ENCODE results near the gene TSC2. TPM values are rescaled to one million over a fixed set of nuclear protein-coding genes. Genes with fewer than 3 reads are reported as not detected.
"Not testable (repeated sequence)": the region's sequence is repeated elsewhere in the genome, so short reads cannot be mapped to it uniquely, and the experiment has no call there.

TSC2 gene
- total RNA-seq, 2 donors from 2014 or later, result 73.9 to 152 TPM

GRCh38 chr16:2009791-2010510, 37.8 kb upstream of the TSC2 start, which contains the start of gene ZNF598:
TSS of gene ZNF598 (minus strand) at chr16:2009821.
- ATAC-seq (peak; percentile 89), DNase-seq (peak; percentile 82 to 86 (median 84))
- WGBS, 2 donors, result 2 to 4% methylated on average over 13 to 45 of the region's 52 CpGs
- Histone ChIP-seq H3K4me3 (peak within 1 kb of the TSS; percentile 76 to 95), H3K27me3 (no peaks in the 10 kb centered on the region), H3K36me3 (replicated peaks in 1 of 2; ENCODE audit: insufficient read depth in 1 of 2, low read depth in 2 of 2) (no peaks in the 10 kb centered on the region), H3K4me1 (peaks cover 47% of the 10 kb centered on the region), H3K27ac (peak within 1 kb of the TSS; percentile 89 to 96 (median 92)), H3K9me3 (no peaks in the 10 kb centered on the region)
- TF ChIP-seq POLR2A (IDR thresholded peaks at IDR 0.05), result peak; percentile 84 to 92 (median 91)
- TF ChIP-seq, protein P1, sequence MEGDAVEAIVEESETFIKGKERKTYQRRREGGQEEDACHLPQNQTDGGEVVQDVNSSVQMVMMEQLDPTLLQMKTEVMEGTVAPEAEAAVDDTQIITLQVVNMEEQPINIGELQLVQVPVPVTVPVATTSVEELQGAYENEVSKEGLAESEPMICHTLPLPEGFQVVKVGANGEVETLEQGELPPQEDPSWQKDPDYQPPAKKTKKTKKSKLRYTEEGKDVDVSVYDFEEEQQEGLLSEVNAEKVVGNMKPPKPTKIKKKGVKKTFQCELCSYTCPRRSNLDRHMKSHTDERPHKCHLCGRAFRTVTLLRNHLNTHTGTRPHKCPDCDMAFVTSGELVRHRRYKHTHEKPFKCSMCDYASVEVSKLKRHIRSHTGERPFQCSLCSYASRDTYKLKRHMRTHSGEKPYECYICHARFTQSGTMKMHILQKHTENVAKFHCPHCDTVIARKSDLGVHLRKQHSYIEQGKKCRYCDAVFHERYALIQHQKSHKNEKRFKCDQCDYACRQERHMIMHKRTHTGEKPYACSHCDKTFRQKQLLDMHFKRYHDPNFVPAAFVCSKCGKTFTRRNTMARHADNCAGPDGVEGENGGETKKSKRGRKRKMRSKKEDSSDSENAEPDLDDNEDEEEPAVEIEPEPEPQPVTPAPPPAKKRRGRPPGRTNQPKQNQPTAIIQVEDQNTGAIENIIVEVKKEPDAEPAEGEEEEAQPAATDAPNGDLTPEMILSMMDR (IDR thresholded peaks at IDR 0.05), result peak in 1 of 7 experiments; percentile 11
- intact Hi-C loops (cut with DNase I), result no loop called here

DNA sequence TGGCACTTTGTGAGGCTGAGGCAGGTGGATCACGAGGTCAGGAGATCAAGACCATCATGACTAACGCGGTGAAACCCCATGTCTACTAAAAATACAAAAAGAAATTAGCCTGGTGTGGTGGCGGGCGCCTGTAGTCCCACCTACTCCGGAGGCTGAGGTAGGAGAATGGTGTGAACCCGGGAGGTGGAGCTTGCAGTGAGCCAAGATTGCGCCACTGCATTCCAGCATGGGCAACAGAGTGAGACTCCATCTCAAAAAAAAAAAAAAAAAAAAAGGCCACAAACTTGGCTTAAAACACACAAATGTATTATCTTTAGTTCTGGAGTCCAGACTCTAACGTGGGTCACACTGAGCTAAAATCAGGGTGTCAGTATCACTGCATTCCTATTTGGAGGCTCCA, 36.1 kb upstream of the TSC2 start:
- H3K9me3 ChIP-seq; H3K27me3 ChIP-seq; intact Hi-C loops (cut with DNase I); H3K4me3 ChIP-seq; ATAC-seq; H3K27ac ChIP-seq; H3K36me3 ChIP-seq (replicated peaks in 1 of 2; ENCODE audit: insufficient read depth in 1 of 2, low read depth in 2 of 2); DNase-seq: not testable (repeated sequence)
- H3K4me1 ChIP-seq, result peaks cover 29% of the 10 kb centered on the region
- WGBS, 2 donors, result 82 to 90% methylated on average over 9 of the region's 9 CpGs

DNA sequence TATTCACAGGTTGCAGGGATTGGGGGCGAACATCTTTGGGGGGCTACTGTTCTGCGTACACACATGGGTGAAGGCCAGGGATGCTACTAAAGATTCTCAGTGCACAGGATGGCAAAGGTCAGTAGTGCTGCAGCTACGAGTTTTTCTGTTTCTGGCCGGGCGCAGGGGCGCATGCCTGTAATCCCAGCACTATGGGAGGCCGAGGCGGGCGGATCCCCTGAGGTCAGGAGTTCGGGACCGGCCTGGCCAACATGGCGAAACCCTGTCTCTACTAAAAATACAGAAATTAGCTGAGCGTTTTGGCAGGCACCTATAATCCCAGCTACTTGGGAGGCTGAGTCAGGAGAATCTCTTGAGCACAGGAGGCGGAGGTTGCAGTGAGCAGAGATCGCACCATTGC, 34.3 kb upstream of the TSC2 start:
- no peak for DNase-seq
- ATAC-seq, result no peak
- H3K9me3 ChIP-seq, result no peaks in the 10 kb centered on the region
- 83 to 86% methylated on average over 13 to 15 of the region's 15 CpGs for WGBS, 2 donors
- H3K4me3 ChIP-seq, result no peak overlapping the region
- peaks cover 11% of the 10 kb centered on the region for H3K4me1 ChIP-seq
- H3K27me3 ChIP-seq, result no peaks in the 10 kb centered on the region
- H3K27ac ChIP-seq, result no peak overlapping the region
- no peak for TF ChIP-seq POLR2A (IDR thresholded peaks at IDR 0.05)
- TF ChIP-seq, protein P1 (IDR thresholded peaks at IDR 0.05), result no peak
- intact Hi-C loops (cut with DNase I), result no loop called here
- H3K36me3 ChIP-seq (replicated peaks in 1 of 2; ENCODE audit: insufficient read depth in 1 of 2, low read depth in 2 of 2), result no peaks in the 10 kb centered on the region

- 79 to 85% methylated on average over 23 to 24 of the region's 24 CpGs for WGBS, 2 donors
- DNase-seq (no peak), ATAC-seq (no peak)
- no peak for TF ChIP-seq POLR2A (IDR thresholded peaks at IDR 0.05)
- TF ChIP-seq, protein P1 (IDR thresholded peaks at IDR 0.05), result no peak
- Histone ChIP-seq H3K27me3 (peaks cover 0 to 5% of the 10 kb centered on the region in 2 donors), H3K36me3 (replicated peaks in 1 of 2; ENCODE audit: insufficient read depth in 1 of 2, low read depth in 2 of 2) (no peaks in the 10 kb centered on the region), H3K4me1 (peaks cover 15% of the 10 kb centered on the region), H3K4me3 (no peak overlapping the region), H3K27ac (no peak overlapping the region), H3K9me3 (no peaks in the 10 kb centered on the region)
- intact Hi-C loops (cut with DNase I), result loop anchor here (5.0 kb wide), 1 partner anchor 127 kb away; no protein-coding TSS in a partner anchor
Measured at GRCh38 chr16:2015117-2015946, 32.5 kb upstream of the TSC2 start.

DNA sequence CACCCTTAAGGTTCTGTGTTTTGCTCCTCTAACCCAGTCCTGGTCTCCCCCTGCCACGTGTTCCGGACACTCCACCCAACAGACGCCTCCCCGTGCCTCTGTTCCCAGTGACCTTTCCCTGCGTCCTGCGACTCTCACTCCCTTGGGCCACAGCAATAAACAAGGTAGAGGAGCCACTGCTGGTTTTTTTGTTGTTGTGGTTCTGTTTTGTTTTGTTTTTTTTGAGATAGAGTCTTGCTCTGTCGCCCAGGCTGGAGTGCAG, 31.9 kb upstream of the TSC2 start:
- Histone ChIP-seq H3K4me3 (no peak overlapping the region), H3K27me3 (peaks cover 0 to 9% of the 10 kb centered on the region in 2 donors), H3K4me1 (peaks cover 15% of the 10 kb centered on the region), H3K36me3 (replicated peaks in 1 of 2; ENCODE audit: insufficient read depth in 1 of 2, low read depth in 2 of 2) (no peaks in the 10 kb centered on the region), H3K27ac (no peak overlapping the region), H3K9me3 (no peaks in the 10 kb centered on the region)
- intact Hi-C loops (cut with DNase I), result loop anchor here (5.0 kb wide), 1 partner anchor 126 kb away; no protein-coding TSS in a partner anchor
- no peak for TF ChIP-seq POLR2A (IDR thresholded peaks at IDR 0.05)
- TF ChIP-seq, protein P1 (IDR thresholded peaks at IDR 0.05), result no peak
- 76 to 88% methylated on average over 7 of the region's 7 CpGs for WGBS, 2 donors
- DNase-seq (no peak), ATAC-seq (no peak)
